ENCODE measurements around the gene C1QB.

Gene C1QB

DNA sequence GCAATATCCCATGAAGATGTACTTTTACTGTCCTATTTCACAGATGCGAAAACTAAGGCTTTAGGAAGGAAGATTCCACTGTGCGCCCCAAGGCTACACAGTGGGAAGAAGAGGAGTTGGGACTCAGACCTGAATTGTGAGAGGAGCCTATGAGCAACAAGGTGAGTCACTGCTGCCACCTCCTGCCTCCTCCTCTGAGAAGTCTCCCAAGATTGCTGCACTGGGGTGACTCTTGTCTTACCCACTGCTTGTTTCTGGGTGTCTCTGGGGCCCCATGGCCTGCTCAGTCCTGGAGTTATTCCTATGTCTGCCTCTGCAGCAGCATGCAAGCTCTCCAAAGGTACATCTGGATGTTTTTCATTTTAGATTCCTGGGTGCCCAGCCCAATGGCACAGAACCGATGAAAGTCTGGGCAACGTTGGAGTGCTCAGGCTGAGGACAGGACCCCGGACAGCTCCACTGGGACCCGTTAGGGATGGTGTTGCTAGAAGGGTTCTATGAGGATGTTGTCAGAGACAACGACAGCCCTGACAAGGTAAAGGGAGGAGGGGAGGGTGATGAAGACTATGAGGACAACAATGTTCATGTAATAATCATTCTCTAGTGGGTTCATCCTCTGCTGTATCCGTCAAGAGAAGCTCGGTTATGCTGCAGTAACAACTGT, 27.6 kb upstream of the C1QB start:
- TF ChIP-seq, protein P1, sequence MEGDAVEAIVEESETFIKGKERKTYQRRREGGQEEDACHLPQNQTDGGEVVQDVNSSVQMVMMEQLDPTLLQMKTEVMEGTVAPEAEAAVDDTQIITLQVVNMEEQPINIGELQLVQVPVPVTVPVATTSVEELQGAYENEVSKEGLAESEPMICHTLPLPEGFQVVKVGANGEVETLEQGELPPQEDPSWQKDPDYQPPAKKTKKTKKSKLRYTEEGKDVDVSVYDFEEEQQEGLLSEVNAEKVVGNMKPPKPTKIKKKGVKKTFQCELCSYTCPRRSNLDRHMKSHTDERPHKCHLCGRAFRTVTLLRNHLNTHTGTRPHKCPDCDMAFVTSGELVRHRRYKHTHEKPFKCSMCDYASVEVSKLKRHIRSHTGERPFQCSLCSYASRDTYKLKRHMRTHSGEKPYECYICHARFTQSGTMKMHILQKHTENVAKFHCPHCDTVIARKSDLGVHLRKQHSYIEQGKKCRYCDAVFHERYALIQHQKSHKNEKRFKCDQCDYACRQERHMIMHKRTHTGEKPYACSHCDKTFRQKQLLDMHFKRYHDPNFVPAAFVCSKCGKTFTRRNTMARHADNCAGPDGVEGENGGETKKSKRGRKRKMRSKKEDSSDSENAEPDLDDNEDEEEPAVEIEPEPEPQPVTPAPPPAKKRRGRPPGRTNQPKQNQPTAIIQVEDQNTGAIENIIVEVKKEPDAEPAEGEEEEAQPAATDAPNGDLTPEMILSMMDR (IDR thresholded peaks at IDR 0.05), result no peak

DNA sequence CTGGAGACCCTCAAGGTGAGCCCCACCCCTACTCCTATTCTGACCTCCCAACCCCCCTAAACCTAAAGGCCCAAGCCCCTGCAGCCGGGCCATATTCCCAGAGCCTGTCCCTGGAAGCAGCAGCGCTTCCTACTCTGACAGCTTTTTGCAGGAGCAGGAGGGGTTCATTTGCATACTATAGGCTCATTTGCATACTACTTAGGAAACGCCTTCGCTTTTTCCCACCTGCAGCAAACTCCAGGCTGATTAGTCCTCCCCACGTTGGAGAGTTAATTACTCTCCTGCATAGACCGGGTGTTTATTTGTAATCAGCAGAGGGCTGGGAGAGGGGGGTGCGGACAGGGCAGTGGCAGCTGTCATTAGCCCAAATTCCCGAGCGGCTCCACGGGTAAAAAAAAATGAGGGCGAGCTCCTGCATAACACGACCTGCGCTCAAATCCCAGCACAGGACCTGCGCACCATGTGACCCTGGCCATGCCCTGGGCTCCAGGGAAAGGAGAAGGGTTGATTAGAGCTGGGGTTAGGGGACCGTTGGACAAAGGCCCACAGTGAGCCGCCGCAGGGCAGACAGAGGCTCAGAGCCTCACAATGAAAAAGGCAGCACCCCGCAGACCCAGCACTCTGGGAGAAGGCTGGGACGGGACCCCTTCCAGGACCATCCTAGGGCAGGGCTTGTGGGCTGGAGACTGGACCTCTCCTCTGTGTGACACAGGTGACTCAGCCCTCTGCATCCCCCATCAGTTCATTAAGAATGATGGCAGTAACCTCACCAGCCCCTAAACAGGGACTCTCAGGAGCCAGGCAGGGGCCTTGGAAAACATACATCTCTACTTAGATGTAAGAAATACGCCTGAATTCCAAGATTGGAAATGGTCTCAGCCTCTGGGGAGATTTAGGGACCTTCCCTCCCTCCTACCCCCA, 26.5 kb upstream of the C1QB start:
- TF ChIP-seq, protein P1 (IDR thresholded peaks at IDR 0.05), result no peak

DNA sequence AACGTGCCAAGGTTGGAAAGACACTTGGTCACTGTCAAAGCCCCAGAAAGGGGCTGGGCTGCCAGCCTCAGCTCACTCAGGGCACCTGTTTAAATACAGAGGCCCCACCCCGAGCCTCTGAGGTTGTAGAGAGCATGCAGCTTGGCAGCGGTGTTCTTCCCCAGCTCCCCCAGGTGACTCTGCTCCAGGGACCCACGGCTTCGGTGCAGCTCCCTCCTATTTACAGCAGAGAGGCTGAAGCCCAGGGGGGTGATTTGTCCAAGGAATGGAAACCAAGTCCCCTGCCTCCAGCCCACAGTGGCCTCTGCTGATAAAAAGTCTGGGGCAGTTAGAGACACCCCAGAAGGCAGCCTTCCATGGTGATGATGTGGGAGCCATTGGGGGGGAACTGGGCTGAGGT, 25.7 kb upstream of the C1QB start:
- TF ChIP-seq, protein P1 (IDR thresholded peaks at IDR 0.05), result no peak

DNA sequence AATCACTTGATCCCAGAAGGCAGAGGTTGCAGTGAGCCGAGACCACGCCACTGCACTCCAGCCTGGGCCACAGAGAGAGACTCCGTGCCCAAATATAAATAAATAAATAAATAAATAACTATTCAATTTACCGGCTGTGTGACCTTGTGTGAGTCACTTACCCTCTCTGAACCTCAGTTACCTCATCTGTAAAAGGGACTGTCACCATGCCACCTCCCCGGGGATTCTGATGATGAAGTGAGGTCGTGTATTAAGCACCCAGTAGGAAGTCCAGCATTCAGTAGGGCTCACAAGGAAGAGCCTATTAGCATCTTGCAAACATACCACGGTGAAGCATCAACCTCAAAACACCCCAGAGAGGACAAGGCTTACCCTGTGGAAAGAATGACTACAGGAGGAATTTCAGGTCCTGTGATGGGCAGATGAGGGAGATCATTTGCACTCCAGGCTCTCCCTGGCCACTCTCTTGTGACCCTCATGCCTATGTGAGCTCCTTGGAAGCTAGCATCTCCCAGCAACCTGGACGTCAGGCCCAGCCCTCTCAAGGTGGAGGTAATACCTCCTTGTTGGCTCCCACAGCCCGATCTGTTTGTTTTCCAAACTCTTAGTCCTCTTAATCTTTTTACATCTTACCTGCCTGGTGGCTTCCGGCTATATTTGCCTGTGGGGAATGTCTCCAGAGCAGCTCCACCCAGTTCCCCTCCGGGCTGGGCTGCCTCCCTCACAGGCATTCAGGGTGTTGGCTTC, 24.2 kb upstream of the C1QB start:
- TF ChIP-seq, protein P1 (IDR thresholded peaks at IDR 0.05), result no peak

DNA sequence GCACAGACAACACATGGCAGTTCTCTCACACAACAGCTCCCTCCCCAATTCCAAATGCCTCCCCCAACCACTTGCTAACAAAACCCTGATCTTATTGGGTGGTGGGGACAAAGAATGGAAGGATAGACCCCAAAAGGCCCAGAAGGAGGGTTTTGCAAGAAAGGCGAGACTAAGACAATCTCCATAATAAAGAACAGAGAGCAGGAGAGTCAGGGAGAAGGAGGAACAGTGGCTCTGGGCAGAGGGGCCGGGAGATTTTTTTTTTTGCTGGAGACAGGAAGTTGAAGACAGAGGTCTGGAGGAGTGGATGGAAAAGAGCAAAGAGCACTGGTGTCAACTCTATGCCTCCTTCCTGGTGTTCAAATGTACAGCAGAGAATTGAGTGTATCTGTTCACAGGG, 23.1 kb upstream of the C1QB start:
- TF ChIP-seq, protein P1 (IDR thresholded peaks at IDR 0.05), result no peak

DNA sequence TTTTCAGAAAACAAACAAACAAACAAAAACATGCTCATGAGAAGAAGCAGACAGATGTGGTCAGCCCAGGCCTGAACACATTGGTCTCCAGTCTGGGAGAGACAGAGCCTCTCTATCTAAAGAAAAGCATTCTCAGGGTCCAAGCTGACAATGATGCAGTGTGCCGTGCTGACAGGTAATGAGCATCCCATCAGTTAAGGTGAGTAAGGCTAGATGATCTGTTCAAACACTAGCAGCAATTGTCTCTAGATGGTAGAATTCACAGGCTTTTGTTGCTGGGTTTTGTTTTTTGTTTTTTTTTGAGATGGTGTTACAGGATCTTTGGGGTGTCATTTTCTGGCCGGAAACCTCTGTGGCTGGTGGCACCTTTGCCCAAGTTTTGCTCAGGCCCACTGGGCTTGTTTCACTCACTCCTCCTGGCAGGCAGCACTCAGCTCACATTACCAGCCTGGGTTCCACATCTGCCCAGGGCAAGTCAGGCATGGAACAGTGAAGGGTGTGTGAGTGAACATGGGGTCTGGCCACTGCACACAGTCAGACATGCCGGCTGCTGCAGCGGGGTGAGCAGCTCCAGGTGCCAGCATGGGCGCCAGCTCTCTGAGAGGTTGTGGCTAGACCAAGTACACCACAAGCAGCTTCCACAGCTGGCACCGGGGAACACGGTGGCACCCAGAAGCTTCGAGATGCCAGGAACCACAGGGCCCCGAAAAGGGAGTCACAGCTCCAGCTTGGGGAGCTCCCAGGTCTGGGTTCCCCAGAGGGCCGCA, 19.2 kb upstream of the C1QB start:
- TF ChIP-seq, protein P1 (IDR thresholded peaks at IDR 0.05), result no peak

DNA sequence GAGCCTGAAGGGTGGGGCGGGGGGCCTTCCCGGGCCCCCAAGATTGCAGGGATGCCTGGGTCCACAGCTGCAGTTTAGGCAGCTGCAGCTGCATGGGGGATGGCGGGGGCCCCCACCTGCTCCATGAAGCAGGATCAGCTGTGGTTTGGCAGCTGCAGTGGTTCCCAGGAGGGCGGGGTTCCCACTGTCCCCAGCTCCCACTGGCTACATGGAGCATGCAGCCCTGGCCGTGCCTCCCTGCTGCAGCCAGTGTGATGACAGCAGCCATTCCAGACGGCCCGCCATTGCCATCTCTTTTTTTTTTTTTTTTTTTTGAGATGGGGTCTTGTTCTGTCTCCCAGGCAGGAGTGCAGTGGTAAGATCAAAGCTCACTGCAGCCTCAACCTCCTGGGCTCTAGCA, 17.6 kb upstream of the C1QB start:
- TF ChIP-seq, protein P1 (IDR thresholded peaks at IDR 0.05), result no peak
